GM08714 (cell line): ENCODE measurements around the gene PSMD4.

Experiments
- H3K4me3 ChIP-seq: fragments of 200-500 bp; sonication (Bioruptor generic); 2 replicates; pipeline ENCODE4 v1.5.1; 2014; ENCODE audit warnings: mild to moderate bottlenecking, low read length, inconsistent platforms
- ZNF274 ChIP-seq: IDR thresholded peaks from 2 replicates; pipeline ENCODE4 v1.6.1; 2012; ENCODE audit warnings: mild to moderate bottlenecking, low read depth, low read length

The PSMD4 gene

DNA sequence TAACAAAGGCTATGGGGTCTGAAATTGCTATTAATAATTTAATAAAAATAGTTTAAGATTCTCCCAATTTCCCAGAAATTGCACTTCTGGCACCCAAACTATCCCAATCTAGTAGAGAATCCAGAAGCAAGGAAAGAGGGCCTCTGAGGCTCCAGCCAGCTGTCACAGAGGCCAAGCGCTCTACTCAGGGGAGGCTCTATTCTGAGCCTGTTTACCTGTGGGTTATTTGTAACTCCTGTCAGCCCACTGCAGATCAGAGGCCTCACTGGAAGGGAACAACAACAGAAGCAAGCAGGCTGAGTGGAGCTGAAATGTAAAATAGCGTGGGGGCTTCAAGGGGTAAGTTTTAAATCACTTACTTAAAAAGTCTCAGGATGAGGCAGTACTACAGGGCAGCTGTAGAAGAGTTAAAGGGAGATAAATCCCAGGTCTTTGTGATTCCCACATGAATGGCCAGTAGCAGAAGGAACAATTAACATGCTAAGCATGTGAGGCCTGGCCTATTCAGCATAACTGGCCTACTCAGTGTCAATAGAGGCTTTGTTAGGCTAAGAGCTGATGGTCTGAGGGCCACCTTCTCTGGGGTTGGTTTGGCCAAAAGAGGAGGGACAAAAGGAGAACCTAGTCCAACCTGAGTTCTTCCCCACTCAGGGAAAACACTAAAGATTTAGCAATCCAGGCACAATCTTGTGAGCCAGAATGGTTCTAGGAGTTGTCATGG is 40.4 kb downstream of the PSMD4 start:
- TF ChIP-seq ZNF274, result no peak
- H3K4me3 ChIP-seq, result no peak overlapping the region

- no peak overlapping the region for H3K4me3 ChIP-seq
- no peak for TF ChIP-seq ZNF274
These were observed 55.3 kb downstream of the PSMD4 start for GRCh38 chr1:151309811-151310323.

GRCh38 chr1:151311011-151311410 is 56.5 kb downstream of the PSMD4 start:
- no peak for TF ChIP-seq ZNF274
- no peak overlapping the region for H3K4me3 ChIP-seq

DNA sequence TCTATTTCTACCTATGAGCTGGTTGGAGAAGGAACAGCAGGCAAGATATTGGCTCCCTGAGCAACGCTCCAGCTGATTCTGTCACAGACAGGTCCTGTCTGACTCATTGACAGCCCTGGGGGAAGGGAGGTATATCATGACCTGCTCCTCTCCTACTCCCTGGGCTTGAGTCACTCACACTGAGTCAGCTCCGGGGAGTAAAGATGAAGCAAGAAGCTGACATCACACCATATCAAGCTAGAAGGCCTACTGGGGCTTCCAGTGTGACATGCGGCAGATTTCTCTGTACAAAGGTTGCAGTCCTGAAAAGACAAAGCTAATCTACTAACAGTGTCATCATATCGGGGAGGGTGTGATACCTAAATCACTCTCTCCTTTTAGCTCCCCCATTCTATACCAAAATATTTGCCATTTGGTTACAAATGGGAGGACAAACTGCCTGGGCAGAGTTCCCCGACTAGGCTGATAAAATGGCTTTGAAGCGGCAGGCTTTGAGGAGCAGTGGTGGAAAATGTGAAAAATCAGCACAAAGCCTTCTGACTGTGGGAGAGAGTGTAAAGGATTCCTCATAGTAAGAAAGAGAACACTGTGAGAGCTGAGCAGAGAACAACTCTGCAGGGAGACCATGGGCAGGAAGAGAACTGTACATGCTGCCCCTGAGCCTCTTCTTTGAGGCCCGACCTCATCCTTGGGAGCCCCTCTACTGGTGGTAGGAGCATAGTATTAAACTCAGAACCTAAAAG is 57.2 kb downstream of the PSMD4 start:
- no peak for TF ChIP-seq ZNF274
- no peak overlapping the region for H3K4me3 ChIP-seq

GRCh38 chr1:151312411-151312810 is 57.9 kb downstream of the PSMD4 start:
- TF ChIP-seq ZNF274, result no peak
- H3K4me3 ChIP-seq, result no peak overlapping the region

GRCh38 chr1:151312826-151313225 is 58.3 kb downstream of the PSMD4 start:
- no peak for TF ChIP-seq ZNF274
- H3K4me3 ChIP-seq, result no peak overlapping the region

DNA sequence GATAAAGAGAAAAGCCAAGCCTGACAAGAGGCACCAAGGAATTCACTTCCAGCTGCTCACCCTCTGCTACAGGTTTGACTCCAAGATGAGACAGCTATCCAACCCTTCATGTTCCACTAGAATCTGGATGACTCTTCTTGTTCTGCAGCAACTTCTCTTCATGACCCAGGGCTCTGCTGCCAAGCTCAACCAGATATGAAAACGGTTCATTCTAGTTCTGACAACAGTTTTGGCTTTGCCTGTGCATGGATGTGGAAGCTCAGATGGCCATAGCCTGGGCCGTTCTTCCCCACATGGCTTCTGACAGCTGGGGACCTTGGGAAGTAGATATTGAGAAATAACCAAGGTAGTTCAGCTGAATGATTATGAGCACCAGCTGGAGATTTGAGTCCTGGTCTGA is 59.0 kb downstream of the PSMD4 start:
- no peak for TF ChIP-seq ZNF274
- no peak overlapping the region for H3K4me3 ChIP-seq

- H3K4me3 ChIP-seq, result no peak overlapping the region
- no peak for TF ChIP-seq ZNF274
These were observed 59.8 kb downstream of the PSMD4 start for GRCh38 chr1:151314137-151314875.

DNA sequence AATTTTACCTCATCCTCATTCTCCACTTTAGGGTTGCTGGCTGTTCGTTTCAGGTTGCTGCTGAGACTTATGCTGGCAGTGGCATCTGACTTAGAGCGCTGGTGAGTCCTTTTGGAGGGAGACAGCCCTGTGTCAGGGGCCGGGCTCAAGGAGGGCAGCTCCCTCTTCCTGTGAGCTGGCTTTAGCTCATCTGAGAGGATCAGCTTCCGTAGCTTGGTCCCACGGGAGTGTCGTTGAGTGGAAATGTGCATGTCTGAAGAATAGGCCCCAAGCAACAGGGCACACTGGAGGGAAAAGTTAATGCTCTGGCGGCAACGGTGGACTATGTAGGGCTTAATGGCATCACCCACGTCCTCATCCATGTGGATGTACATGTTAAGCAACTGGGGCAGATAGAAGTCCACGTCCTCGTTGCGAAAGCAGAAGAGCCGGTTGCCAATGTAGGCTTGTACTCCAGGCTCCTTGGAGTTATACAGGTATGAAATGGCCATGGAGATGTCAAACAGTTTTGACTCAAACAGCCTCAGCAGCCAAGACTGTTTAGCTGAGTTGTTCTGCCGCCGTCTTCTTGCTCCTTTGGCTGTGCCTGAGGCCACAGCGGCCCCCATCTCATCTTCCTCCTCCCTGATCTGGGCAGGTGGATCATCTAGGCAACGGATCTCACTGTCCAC is 61.2 kb downstream of the PSMD4 start:
- no peak overlapping the region for H3K4me3 ChIP-seq
- TF ChIP-seq ZNF274, result no peak
